NT2/D1 (cell line): ENCODE measurements around the gene CAPN9.

Source experiments
- YY1 ChIP-seq: IDR thresholded peaks from 2 replicates; pipeline ENCODE4 v1.6.1; 2011; ENCODE audit not compliant: insufficient read length, insufficient read depth
- ZNF274 ChIP-seq: IDR thresholded peaks from 2 replicates; pipeline ENCODE4 v1.6.1; 2011; ENCODE audit warnings: mild to moderate bottlenecking, low read depth, low read length

DNA sequence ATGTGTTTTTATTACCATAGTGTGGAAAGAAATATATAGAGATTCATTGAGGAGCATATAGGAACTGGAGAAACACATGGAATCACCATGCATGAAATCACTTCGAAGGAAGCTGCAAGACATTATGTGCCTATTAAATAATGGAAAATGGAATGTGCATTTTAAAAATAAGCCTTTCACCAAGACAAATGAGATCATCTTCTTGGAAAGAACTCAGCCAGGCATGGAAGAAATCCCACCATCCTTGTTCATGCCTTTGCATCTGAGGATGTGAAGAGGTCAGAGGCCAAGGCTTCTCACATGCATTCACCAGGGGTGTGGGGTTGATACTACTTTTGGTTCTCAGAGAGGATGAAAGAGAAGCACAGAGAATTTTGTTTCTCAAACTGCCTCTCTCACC, 71.2 kb downstream of the CAPN9 start:
- no peak for TF ChIP-seq ZNF274
- TF ChIP-seq YY1: no peak
